Measurements from ENCODE around the gene HOXB13. TPM values are rescaled to one million over a fixed set of nuclear protein-coding genes. Genes with fewer than 3 reads are reported as not detected.

HOXB13 gene
- total RNA-seq, 4 donors from 2014 or later = not detected

DNA sequence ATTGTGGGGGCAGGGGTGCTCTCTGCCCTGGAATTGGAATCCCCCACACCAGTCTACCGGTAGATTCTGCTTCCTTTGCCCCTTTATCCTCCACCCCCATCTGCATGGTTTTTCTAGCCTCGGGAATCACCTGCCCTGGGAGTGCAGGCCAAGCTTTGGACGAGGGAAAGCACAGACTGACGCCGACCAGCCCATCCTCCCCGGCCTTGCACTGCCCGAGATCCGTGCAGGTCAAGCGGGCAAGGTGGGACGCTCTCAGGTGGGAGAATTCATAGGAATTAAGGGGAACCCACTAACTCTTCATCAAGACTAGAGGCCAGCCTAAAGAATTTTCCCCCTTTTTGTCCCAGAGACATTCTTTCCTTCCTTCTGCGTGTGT lies 9.9 kb upstream of the HOXB13 start:
- Histone ChIP-seq H3K27me3 (peaks cover 100% of the 10 kb centered on the region), H3K4me1 (peaks cover 6% of the 10 kb centered on the region), H3K27ac (no peak overlapping the region), H3K4me3 (no peak overlapping the region), H3K36me3 (no peaks in the 10 kb centered on the region), H3K9me3 (no peaks in the 10 kb centered on the region)
- WGBS = 10% methylated on average over 10 of the region's 11 CpGs
- TF ChIP-seq POLR2AphosphoS5 (IDR thresholded peaks at IDR 0.05) (no peak), CTCF (IDR thresholded peaks at IDR 0.05) (no peak), EP300 (IDR thresholded peaks at IDR 0.05) (no peak), POLR2A (IDR thresholded peaks at IDR 0.05) (no peak)
- DNase-seq (ENCODE audit: low spot score in 2 of 2) = no peak

- 73% methylated on average over 4 of the region's 4 CpGs for WGBS
- Histone ChIP-seq H3K36me3 (no peaks in the 10 kb centered on the region), H3K27ac (no peak overlapping the region), H3K4me1 (peaks cover 14% of the 10 kb centered on the region), H3K4me3 (no peak overlapping the region), H3K27me3 (peaks cover 100% of the 10 kb centered on the region), H3K9me3 (no peaks in the 10 kb centered on the region)
- TF ChIP-seq POLR2AphosphoS5 (IDR thresholded peaks at IDR 0.05) = no peak
- no peak for DNase-seq (ENCODE audit: low spot score in 2 of 2)
Observed at GRCh38 chr17:48737330-48738043, 8.9 kb upstream of the HOXB13 start.

DNA sequence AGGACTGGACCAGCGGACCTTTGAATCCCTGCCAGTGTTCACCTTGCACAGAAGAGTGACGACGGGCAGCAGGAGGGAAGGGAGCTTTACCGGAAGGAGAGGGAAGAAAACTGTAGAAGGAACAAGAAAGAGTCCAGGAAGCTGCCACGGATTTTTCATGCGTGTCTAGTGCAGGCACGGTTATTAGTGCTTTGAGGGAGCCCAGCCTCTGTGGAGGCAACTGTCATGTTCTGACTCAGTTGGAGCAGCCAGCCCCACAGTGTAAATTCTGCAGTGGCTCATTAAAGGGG lies 6.5 kb upstream of the HOXB13 start:
- TF ChIP-seq POLR2A (IDR thresholded peaks at IDR 0.05) (no peak), CTCF (IDR thresholded peaks at IDR 0.05) (no peak), POLR2AphosphoS5 (IDR thresholded peaks at IDR 0.05) (no peak), EP300 (IDR thresholded peaks at IDR 0.05) (no peak)
- no peak overlapping the region for H3K4me3 ChIP-seq
- 10% methylated on average over 7 of the region's 7 CpGs for WGBS
- H3K27ac ChIP-seq = no peak overlapping the region
- H3K4me1 ChIP-seq = peaks cover 14% of the 10 kb centered on the region
- DNase-seq (ENCODE audit: low spot score in 2 of 2) = no peak
- H3K36me3 ChIP-seq = no peaks in the 10 kb centered on the region
- H3K27me3 ChIP-seq = peaks cover 100% of the 10 kb centered on the region
- H3K9me3 ChIP-seq = no peaks in the 10 kb centered on the region

GRCh38 chr17:48734333-48735061 lies 5.9 kb upstream of the HOXB13 start:
- Histone ChIP-seq H3K4me3 (no peak overlapping the region), H3K27ac (no peak overlapping the region), H3K9me3 (no peaks in the 10 kb centered on the region), H3K27me3 (peaks cover 100% of the 10 kb centered on the region), H3K36me3 (no peaks in the 10 kb centered on the region), H3K4me1 (peaks cover 14% of the 10 kb centered on the region)
- TF ChIP-seq POLR2AphosphoS5 (IDR thresholded peaks at IDR 0.05) (no peak), EP300 (IDR thresholded peaks at IDR 0.05) (no peak), CTCF (IDR thresholded peaks at IDR 0.05) (no peak), POLR2A (IDR thresholded peaks at IDR 0.05) (no peak)
- DNase-seq (ENCODE audit: low spot score in 2 of 2) = no peak
- WGBS = 25% methylated on average over 13 of the region's 14 CpGs

DNA sequence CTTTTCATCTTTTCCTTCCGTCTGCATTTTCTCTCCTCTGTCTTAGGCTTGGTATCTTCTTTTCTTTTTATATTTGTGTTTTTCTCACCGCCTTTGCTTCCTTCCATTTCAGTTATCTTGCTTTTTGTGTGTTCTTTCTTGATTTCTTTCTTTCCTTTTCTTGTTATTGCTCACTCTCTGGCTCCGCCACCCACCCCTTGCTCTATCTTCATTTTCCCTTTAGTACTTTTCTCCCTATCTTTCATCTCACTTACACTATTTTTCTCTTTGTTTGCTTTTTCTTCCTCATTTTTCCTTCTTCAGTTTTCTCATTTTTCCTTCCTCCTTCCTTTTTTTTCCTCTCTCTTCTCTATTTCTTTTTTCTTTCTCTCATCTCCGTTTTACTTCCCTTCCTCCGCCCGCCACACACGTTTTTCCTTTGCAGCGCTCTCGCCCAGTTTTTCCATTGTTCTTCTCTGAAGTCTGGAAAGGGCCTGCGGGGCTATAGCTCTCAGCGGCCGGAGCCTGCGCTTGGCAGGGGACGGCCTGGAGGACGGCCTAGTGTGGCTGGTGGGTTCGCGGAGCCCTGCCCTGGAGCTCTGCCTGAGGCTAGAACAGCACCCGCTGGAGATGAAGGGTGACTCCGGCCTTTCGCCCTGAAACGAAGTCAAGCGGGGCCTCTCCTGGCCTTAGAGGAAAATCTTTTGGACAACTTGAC lies 5.2 kb upstream of the HOXB13 start:
- no peak overlapping the region for H3K27ac ChIP-seq
- H3K36me3 ChIP-seq = no peaks in the 10 kb centered on the region
- H3K9me3 ChIP-seq = no peaks in the 10 kb centered on the region
- H3K4me3 ChIP-seq = no peak overlapping the region
- no peak for DNase-seq (ENCODE audit: low spot score in 2 of 2)
- TF ChIP-seq CTCF (IDR thresholded peaks at IDR 0.05) = no peak
- TF ChIP-seq POLR2A (IDR thresholded peaks at IDR 0.05) = no peak
- TF ChIP-seq EP300 (IDR thresholded peaks at IDR 0.05) = no peak
- no peak for TF ChIP-seq POLR2AphosphoS5 (IDR thresholded peaks at IDR 0.05)
- peaks cover 100% of the 10 kb centered on the region for H3K27me3 ChIP-seq
- WGBS = 18% methylated on average over 22 of the region's 22 CpGs
- peaks cover 14% of the 10 kb centered on the region for H3K4me1 ChIP-seq

Measured in suprapubic skin (tissue), 4 donors.